ENCODE measurements around the gene ACTL7B. TPM values are rescaled to one million over a fixed set of nuclear protein-coding genes. Genes with fewer than 3 reads are reported as not detected.

ACTL7B gene
- total and polyA plus RNA-seq, 8 donors, result 0.07 TPM; not detected in 7

GRCh38 chr9:108884701-108885100 lies 28.9 kb upstream of the ACTL7B start:
- peaks cover 0 to 53% of the 10 kb centered on the region in 2 donors for H3K36me3 ChIP-seq
- DNase-seq, result no peak
- H3K9me3 ChIP-seq, result no peaks in the 10 kb centered on the region
- intact Hi-C loops (cut with DNase I), result no loop called here
- TF ChIP-seq CTCF (IDR thresholded peaks at IDR 0.05), result no peak
- H3K27ac ChIP-seq, result no peak overlapping the region
- ATAC-seq, result no peak
- no peaks in the 10 kb centered on the region for H3K4me1 ChIP-seq
- no peaks in the 10 kb centered on the region for H3K27me3 ChIP-seq
- H3K4me3 ChIP-seq, result no peak overlapping the region

- intact Hi-C loops (cut with DNase I), result no loop called here
- no peaks in the 10 kb centered on the region for H3K9me3 ChIP-seq
- H3K4me1 ChIP-seq, result no peaks in the 10 kb centered on the region
- ATAC-seq, result no peak
- DNase-seq, result no peak
- peaks cover 0 to 54% of the 10 kb centered on the region in 2 donors for H3K36me3 ChIP-seq
- H3K4me3 ChIP-seq, result no peak overlapping the region
- TF ChIP-seq CTCF (IDR thresholded peaks at IDR 0.05), result no peak
- H3K27ac ChIP-seq, result no peak overlapping the region
- no peaks in the 10 kb centered on the region for H3K27me3 ChIP-seq
Observed at GRCh38 chr9:108883085-108883484, 27.3 kb upstream of the ACTL7B start.

- peaks cover 0 to 55% of the 10 kb centered on the region in 2 donors for H3K36me3 ChIP-seq
- intact Hi-C loops (cut with DNase I), result no loop called here
- H3K27me3 ChIP-seq, result no peaks in the 10 kb centered on the region
- no peak overlapping the region for H3K27ac ChIP-seq
- no peak for ATAC-seq
- TF ChIP-seq CTCF (IDR thresholded peaks at IDR 0.05), result no peak
- H3K4me3 ChIP-seq, result no peak overlapping the region
- no peaks in the 10 kb centered on the region for H3K4me1 ChIP-seq
- no peak for DNase-seq
- H3K9me3 ChIP-seq, result no peaks in the 10 kb centered on the region
Observed at GRCh38 chr9:108882052-108882888, 26.5 kb upstream of the ACTL7B start.

- no peak overlapping the region for H3K4me3 ChIP-seq
- no peaks in the 10 kb centered on the region for H3K27me3 ChIP-seq
- H3K36me3 ChIP-seq, result peaks cover 0 to 69% of the 10 kb centered on the region in 2 donors
- intact Hi-C loops (cut with DNase I), result no loop called here
- H3K27ac ChIP-seq, result no peak overlapping the region
- H3K4me1 ChIP-seq, result no peaks in the 10 kb centered on the region
- no peaks in the 10 kb centered on the region for H3K9me3 ChIP-seq
- DNase-seq (no peak), ATAC-seq (no peak)
- no peak for TF ChIP-seq CTCF (IDR thresholded peaks at IDR 0.05)
Observed at GRCh38 chr9:108880738-108881316, 25.0 kb upstream of the ACTL7B start.

GRCh38 chr9:108877524-108877923 lies 21.7 kb upstream of the ACTL7B start:
- no peaks in the 10 kb centered on the region for H3K27me3 ChIP-seq
- H3K36me3 ChIP-seq, result peaks cover 0 to 96% of the 10 kb centered on the region in 2 donors
- ATAC-seq (no peak), DNase-seq (no peak)
- no peaks in the 10 kb centered on the region for H3K4me1 ChIP-seq
- H3K9me3 ChIP-seq, result no peaks in the 10 kb centered on the region
- no peak for TF ChIP-seq CTCF (IDR thresholded peaks at IDR 0.05)
- intact Hi-C loops (cut with DNase I), result no loop called here
- H3K27ac ChIP-seq, result no peak overlapping the region
- no peak overlapping the region for H3K4me3 ChIP-seq

All from left lung (tissue), 10 donors.